Large intestine (tissue), 3 donors: ENCODE results near the gene MGLL. TPM values are rescaled to one million over a fixed set of nuclear protein-coding genes. Genes with fewer than 3 reads are reported as not detected.
A peak's percentile ranks its signal among the peaks of the same experiment; 100 is the strongest.

Experiments
- DNase-seq, 2 donors: peaks; one replicate each; pipeline versions ENCODE4 v3.0.0 to v3.0.0-alpha.2; 2013
- H3K27ac ChIP-seq: one replicate; pipeline ENCODE4 v1.5.1; 2013; ENCODE audit warnings: low read length
- H3K27me3 ChIP-seq: 2 replicates; pipeline ENCODE4 v1.6.1; 2013; ENCODE audit warnings: low read length; ENCODE audit not compliant: control insufficient read depth, insufficient read depth
- H3K36me3 ChIP-seq: 2 replicates; pipeline ENCODE4 v1.6.1; 2013; ENCODE audit warnings: low read length; ENCODE audit not compliant: control insufficient read depth, insufficient read depth
- H3K4me1 ChIP-seq: one replicate; pipeline ENCODE4 v1.6.1; 2013; ENCODE audit warnings: low read length; ENCODE audit not compliant: control insufficient read depth, insufficient read depth
- H3K4me3 ChIP-seq: one replicate; pipeline ENCODE4 v1.5.1; 2013; ENCODE audit warnings: low read length
- H3K9me3 ChIP-seq: one replicate; pipeline ENCODE4 v1.6.1; 2013; ENCODE audit warnings: mild to moderate bottlenecking, low read depth, low read length, moderate library complexity; ENCODE audit not compliant: control insufficient read depth
- WGBS: methylation state at CpG from one replicate; pipeline ENCODE4 v1.1.5; 2013; ENCODE audit warnings: low lambda C conversion rate; ENCODE audit not compliant: insufficient coverage; 5-methylcytosine and 5-hydroxymethylcytosine counted together
- polyA plus RNA-seq: library from polyadenylated mRNA; unstranded; fragments of 120-200 nt; gene quantifications from one replicate; pipeline ENCODE4 v1.2.1, GENCODE V29; 2013

The MGLL gene
- polyA plus RNA-seq, 1 donor: 22.8 TPM

DNA sequence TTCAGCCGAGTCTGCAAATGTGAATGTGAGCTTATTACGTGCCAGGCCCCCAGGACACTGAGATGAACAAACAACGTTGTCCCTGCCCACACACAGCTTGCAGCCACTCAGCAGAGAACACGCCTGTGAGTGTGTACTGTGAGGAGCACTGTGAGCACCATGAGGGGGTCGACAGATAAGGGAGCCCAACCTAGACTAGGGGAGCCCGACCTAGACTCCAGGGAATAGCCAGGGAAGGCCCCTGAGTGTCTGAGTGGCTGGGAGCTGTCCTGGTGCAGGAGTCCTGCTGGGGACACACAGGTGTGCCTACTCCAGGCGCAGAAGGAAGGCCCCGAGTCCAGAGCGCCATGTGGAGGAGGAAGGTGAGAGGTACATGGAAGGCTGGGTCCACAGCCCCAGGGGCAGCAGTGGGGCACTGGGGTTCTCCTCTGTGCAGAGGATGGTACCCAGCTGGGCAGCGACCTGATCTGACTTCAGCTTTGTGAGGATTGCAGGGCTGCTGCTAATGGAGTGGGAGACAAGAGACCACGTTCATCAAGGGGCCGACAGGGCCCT lies 36.5 kb downstream of the MGLL start:
- DNase-seq: no peak
- Histone ChIP-seq H3K36me3 (peaks cover 3% of the 10 kb centered on the region), H3K27ac (peak overlapping the region; percentile 64), H3K4me3 (no peak overlapping the region), H3K9me3 (no peaks in the 10 kb centered on the region), H3K4me1 (peaks cover 37% of the 10 kb centered on the region), H3K27me3 (no peaks in the 10 kb centered on the region)
- WGBS: no CpG with 5 or more reads among the region's 12 CpGs

DNA sequence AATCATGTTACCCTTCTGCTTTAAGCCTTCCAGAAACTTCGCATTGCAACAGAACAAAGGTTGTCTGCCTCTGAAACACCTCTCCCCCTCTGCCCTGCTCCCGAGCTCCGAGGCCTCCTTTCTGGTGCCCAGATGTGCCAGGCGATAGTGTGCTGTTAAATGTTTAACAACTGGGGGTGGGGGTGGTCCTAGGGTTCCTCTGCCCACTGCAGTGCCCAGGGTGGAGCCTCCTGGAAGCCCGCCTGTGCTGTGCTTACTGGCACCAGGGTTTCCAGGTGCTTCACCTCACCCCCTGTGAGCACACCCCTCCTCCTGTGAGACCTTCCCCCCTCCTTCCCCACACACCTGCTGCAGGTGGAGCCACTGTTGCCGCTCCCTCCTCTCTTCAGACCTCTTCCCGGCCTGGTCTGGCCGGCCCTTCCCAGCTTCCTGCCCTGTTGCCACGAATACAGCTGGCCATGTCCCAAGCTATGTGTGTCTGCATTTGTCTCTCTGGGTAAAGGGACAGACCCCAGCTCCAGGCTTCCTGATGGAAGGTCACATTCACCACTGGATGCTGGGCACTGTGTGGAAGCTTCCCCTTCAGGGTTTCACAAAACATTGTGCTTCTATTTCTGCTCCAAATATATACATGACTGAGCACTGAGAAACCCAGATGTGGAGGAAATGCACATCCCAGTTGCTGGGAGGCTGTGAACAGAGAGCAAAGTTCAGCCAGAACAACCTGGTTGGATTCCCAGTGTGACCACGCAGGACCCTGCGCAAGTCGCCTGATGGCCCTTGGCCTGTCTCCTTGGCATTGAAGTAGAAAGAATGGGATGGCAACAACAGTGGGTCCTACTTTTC lies 37.2 kb downstream of the MGLL start:
- H3K9me3 ChIP-seq: no peaks in the 10 kb centered on the region
- peaks cover 3% of the 10 kb centered on the region for H3K36me3 ChIP-seq
- no CpG with 5 or more reads among the region's 12 CpGs for WGBS
- no peak overlapping the region for H3K4me3 ChIP-seq
- H3K27ac ChIP-seq: peak overlapping the region; percentile 64
- peak in 1 of 2 donors; percentile 63 for DNase-seq
- peaks cover 34% of the 10 kb centered on the region for H3K4me1 ChIP-seq
- H3K27me3 ChIP-seq: no peaks in the 10 kb centered on the region

DNA sequence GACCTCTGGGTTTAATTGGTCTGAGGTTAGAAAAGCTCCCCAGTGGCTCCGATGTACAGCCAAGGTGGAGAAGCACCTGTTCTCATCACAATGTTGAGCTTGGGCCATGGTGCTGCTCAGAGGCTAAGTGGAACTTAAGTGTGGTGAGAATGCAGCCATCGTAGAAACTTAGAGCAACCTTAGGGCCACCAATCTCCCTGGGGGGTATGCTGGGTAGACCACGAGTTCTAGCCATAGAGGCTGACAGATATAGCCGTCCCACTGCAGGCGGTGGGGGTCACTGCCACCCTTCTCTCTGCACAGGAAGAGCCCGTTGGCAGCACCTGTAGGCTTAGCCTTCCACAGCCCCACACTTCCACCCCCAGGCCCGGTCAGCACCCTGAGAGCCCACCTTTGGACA lies 38.0 kb downstream of the MGLL start:
- peaks cover 34% of the 10 kb centered on the region for H3K4me1 ChIP-seq
- no CpG with 5 or more reads among the region's 7 CpGs for WGBS

DNA sequence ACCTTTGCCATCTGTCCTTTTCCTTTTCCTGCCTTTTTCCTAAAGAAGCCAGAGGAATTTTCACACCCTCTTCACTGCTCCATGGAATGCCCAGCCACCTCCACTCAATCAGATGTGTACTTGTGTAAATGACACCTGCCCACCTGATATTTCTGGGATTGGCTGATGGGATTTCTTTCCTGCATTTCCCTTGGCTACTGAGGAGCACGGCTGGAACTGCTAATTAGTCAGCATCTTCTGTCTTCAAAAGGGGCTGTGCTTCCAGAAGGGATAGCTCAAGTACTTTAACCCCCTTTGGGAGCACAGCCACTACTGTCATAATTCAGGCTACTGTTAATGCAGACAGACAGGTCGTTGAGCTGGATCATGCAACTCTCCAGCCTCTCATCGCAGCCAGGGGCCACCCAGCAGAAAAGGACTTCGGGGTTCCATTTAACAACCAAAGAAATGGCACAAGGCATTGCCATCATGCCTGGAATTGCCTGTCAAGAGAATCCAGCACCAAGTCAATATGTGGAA lies 38.6 kb downstream of the MGLL start:
- DNase-seq: no peak
- Histone ChIP-seq H3K27me3 (no peaks in the 10 kb centered on the region), H3K9me3 (no peaks in the 10 kb centered on the region), H3K4me1 (peaks cover 36% of the 10 kb centered on the region), H3K27ac (no peak overlapping the region), H3K4me3 (no peak overlapping the region), H3K36me3 (peaks cover 3% of the 10 kb centered on the region)
- WGBS: no CpG with 5 or more reads among the region's 4 CpGs

More for the DNA sequence above, 38.0 kb downstream of the MGLL start:
- Histone ChIP-seq H3K36me3 (peaks cover 3% of the 10 kb centered on the region), H3K27ac (peak overlapping the region; percentile 64), H3K4me3 (no peak overlapping the region), H3K9me3 (no peaks in the 10 kb centered on the region), H3K27me3 (no peaks in the 10 kb centered on the region)
- no peak for DNase-seq

DNA sequence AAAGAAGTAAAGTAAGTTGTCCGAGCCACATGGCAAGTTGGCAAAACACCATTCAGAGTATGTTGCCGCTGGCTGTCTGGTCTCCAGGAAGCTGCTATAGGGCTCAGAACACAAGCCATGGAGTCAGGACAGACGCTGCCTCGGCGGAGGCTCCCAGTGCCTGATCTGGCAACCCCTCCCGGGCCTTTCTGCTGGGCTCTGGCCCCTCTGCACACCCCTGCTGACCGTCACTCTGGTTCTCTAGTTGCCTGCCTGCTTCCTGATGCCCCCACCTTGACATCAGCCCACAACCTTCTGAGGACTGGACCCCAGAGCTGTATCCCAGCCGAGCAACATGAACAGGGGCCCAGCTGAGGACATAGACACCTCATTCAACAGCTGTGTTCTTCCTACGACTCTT lies 39.1 kb downstream of the MGLL start:
- no peak for DNase-seq
- no peaks in the 10 kb centered on the region for H3K9me3 ChIP-seq
- H3K27ac ChIP-seq: no peak overlapping the region
- no CpG with 5 or more reads among the region's 9 CpGs for WGBS
- H3K4me1 ChIP-seq: peaks cover 41% of the 10 kb centered on the region
- H3K4me3 ChIP-seq: no peak overlapping the region
- peaks cover 3% of the 10 kb centered on the region for H3K36me3 ChIP-seq
- H3K27me3 ChIP-seq: no peaks in the 10 kb centered on the region

DNA sequence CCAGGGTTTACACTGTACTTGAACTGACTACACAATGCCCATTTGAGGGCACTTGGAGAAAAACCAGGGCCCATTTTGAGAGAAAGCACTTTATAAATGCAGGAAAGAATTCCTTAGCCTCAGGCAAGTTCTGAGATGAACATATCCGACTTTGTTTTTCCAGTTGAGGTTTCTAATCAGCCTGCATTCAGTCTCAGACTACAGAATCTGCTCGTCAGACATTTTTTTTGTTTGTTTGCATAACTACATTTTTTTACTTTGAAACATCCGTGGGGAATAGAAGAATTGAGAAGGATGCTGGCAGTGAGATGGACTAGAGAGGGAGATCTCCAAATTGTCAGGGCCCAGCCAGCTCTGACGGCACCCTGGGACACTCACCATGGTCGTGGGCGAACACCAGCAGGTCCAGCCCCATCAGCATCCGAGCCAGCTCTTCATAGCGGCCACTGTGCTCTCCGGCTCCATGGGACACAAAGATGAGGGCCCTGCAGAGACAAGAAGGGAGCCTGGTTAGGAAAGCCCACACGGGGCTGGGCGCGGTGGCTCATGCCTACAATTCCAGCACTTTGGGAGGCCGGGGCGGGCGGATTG lies 40.8 kb downstream of the MGLL start:
- no peak for DNase-seq
- Histone ChIP-seq H3K4me3 (no peak overlapping the region), H3K36me3 (no peaks in the 10 kb centered on the region), H3K4me1 (peaks cover 41% of the 10 kb centered on the region), H3K27me3 (no peaks in the 10 kb centered on the region), H3K9me3 (peaks cover 3% of the 10 kb centered on the region), H3K27ac (no peak overlapping the region)
- 63% methylated on average over 3 of the region's 15 CpGs for WGBS

DNA sequence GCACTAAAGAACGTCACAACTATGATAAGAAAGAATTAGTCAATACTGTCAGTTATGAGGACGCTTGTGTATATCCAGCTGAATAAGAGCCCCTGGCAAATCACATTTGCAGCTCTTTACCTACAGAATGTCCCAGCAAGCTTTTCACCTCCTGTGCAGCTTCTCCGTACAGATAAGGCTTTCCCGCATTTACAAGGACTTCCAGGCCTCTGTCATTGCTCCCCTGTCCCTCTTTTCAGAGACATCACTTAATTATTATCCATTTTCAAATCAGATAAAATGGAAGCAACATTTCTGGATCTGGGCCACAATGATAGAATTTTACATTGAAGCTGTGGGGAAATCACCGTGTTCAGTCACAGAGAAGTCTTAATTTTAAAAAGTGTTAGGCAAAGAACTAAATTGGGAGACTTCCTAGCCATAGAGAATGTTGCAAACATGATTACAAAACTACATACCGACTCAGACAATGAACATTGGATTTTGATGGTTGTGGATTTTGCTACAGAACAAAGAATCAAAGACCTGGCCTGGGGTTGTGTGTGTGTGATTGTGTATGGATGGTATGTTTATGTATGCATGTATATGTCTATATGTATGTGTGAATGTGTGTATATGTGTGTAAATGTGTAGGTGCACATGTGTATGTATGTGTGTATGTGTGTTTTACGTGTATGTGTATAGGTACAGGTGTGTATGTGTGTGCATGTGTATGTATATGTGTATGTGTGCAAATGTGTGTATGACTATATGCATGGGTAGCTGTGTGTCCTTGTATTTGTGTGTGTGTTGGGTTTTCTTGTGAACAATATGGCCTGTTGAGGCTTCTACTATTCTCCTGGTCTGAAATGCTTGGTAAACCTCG lies 41.5 kb downstream of the MGLL start:
- H3K4me3 ChIP-seq: no peak overlapping the region
- no peaks in the 10 kb centered on the region for H3K36me3 ChIP-seq
- no peak for DNase-seq
- H3K27ac ChIP-seq: no peak overlapping the region
- peaks cover 37% of the 10 kb centered on the region for H3K4me1 ChIP-seq
- WGBS: 92% methylated on average over 2 of the region's 8 CpGs
- no peaks in the 10 kb centered on the region for H3K27me3 ChIP-seq
- peaks cover 6% of the 10 kb centered on the region for H3K9me3 ChIP-seq

DNA sequence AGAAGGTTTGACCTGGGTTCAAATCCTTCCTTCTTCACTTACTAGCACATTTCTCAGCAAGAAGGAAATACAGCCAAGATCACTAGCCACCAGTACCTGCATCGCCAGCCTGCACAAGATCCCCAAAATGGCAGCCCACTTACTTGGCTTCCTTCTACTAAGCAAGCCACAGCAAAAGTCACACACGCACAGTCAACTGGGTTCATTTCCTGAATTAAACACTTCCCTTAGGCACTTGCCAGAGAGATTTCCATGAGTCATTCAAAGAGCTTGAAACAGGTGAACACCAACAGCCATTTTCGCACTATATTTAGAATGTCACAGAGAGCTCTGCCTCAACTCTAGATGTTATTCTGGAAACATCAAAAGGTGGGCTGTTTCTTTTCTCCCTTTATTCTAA lies 42.6 kb downstream of the MGLL start:
- Histone ChIP-seq H3K4me3 (no peak overlapping the region), H3K9me3 (peaks cover 6% of the 10 kb centered on the region), H3K36me3 (no peaks in the 10 kb centered on the region), H3K27me3 (no peaks in the 10 kb centered on the region), H3K27ac (no peak overlapping the region), H3K4me1 (peaks cover 29% of the 10 kb centered on the region)
- DNase-seq: no peak
- 100% methylated on average over 1 of the region's 3 CpGs for WGBS

DNA sequence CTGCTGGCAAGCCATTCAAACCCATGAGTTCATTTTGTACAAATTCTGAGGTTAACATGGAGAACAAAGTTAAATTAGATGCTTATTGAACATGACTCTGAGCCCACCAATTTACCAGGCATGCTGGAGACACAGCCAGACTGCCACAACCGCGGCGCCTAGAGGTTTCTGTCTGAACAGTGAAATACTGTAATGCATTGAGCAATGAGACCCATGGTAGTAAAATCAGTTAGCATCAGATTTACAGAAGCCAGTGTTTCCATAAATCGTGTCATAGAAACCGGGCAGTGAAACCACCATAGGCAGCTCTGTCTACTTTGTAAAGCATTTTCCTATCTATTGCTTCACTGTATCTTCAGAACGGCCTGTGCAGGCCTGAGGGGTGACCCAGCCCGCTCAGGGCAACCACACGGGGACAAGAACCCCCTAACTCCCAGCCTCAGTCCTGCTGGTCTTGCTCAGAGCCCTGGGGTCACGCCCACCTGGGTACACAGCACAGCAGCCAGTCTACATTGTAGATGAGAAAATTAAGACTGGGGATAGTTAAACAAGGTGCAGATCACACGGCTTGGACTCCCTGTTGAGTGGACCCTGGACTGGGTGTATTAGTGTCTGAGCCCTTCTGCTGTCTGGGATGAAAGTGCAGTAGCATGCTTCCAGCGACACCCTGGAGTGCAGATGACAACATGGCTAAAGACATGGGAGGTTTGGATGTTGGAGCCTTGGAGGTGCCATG lies 44.2 kb downstream of the MGLL start:
- H3K9me3 ChIP-seq: peaks cover 6% of the 10 kb centered on the region
- DNase-seq: peak; percentile 83 to 93
- peak overlapping the region; percentile 92 for H3K27ac ChIP-seq
- H3K36me3 ChIP-seq: no peaks in the 10 kb centered on the region
- no peaks in the 10 kb centered on the region for H3K27me3 ChIP-seq
- peaks cover 23% of the 10 kb centered on the region for H3K4me1 ChIP-seq
- H3K4me3 ChIP-seq: no peak overlapping the region
- WGBS: 29% methylated on average over 1 of the region's 11 CpGs
